Effector memory CD4-positive, alpha-beta T cell (primary cell): ENCODE data around the gene OSBPL3.

Experiments used
- DNase-seq, 3 donors: peaks; one replicate each; pipeline ENCODE4 v3.0.0-alpha.2; 2020
- H3K27ac ChIP-seq: 2 replicates; pipeline ENCODE4 v1.7.0; 2013; ENCODE audit warnings: mild to moderate bottlenecking, low read length, moderate library complexity; ENCODE audit not compliant: insufficient read depth, poor library complexity, severe bottlenecking
- H3K27me3 ChIP-seq: replicated peaks from 2 replicates; pipeline ENCODE4 v1.7.0; 2013; ENCODE audit warnings: mild to moderate bottlenecking, low read length; ENCODE audit not compliant: insufficient read depth, control insufficient read depth, poor library complexity, severe bottlenecking
- H3K36me3 ChIP-seq: 2 replicates; pipeline ENCODE4 v1.7.0; 2013; ENCODE audit warnings: mild to moderate bottlenecking, low read length, moderate library complexity; ENCODE audit not compliant: control insufficient read depth, insufficient read depth
- H3K4me1 ChIP-seq: 2 replicates; pipeline ENCODE4 v1.7.0; 2013; ENCODE audit warnings: low read length, mild to moderate bottlenecking; ENCODE audit not compliant: control insufficient read depth, insufficient read depth, poor library complexity, severe bottlenecking
- H3K4me3 ChIP-seq: 2 replicates; pipeline ENCODE4 v1.7.0; 2013; ENCODE audit warnings: low read length, low read depth, mild to moderate bottlenecking; ENCODE audit not compliant: insufficient read depth, poor library complexity, severe bottlenecking
- H3K9me3 ChIP-seq: 2 replicates; pipeline ENCODE4 v1.7.0; 2013; ENCODE audit warnings: mild to moderate bottlenecking, low read length, moderate library complexity; ENCODE audit not compliant: control insufficient read depth

Gene OSBPL3

GRCh38 chr7:24889611-24890010, 90.4 kb downstream of the OSBPL3 start:
- no peak for DNase-seq
- Histone ChIP-seq H3K9me3 (no peaks in the 10 kb centered on the region), H3K27ac (no peak overlapping the region), H3K36me3 (peaks cover 12% of the 10 kb centered on the region), H3K4me3 (no peak overlapping the region), H3K27me3 (no peaks in the 10 kb centered on the region), H3K4me1 (no peaks in the 10 kb centered on the region)

DNA sequence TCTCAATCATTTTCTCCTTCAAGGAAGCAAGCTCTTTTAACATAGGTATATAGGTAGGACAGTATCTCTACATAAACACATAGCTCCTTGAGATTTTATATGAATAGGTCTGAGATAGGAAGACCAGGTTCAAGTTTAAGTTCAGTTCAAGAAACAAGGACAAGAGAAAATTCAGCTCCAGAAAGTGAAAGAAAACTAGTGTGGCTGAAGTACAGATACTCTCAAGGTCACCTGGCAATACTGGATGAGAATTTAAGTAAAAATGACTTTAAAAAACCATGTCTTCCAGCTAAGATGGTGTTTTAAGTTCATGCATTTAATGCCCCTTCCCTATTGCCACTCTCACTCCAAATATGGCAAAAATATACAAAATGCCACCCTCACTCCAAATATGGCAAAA, 91.3 kb downstream of the OSBPL3 start:
- H3K4me1 ChIP-seq: no peaks in the 10 kb centered on the region
- H3K27me3 ChIP-seq: no peaks in the 10 kb centered on the region
- no peak overlapping the region for H3K4me3 ChIP-seq
- H3K36me3 ChIP-seq: peaks cover 12% of the 10 kb centered on the region
- no peak for DNase-seq
- no peaks in the 10 kb centered on the region for H3K9me3 ChIP-seq
- H3K27ac ChIP-seq: no peak overlapping the region

- no peak overlapping the region for H3K27ac ChIP-seq
- no peaks in the 10 kb centered on the region for H3K4me1 ChIP-seq
- no peaks in the 10 kb centered on the region for H3K27me3 ChIP-seq
- H3K36me3 ChIP-seq: no peaks in the 10 kb centered on the region
- DNase-seq: no peak
- H3K4me3 ChIP-seq: no peak overlapping the region
- no peaks in the 10 kb centered on the region for H3K9me3 ChIP-seq
These were observed 94.3 kb downstream of the OSBPL3 start for GRCh38 chr7:24885716-24886115.

DNA sequence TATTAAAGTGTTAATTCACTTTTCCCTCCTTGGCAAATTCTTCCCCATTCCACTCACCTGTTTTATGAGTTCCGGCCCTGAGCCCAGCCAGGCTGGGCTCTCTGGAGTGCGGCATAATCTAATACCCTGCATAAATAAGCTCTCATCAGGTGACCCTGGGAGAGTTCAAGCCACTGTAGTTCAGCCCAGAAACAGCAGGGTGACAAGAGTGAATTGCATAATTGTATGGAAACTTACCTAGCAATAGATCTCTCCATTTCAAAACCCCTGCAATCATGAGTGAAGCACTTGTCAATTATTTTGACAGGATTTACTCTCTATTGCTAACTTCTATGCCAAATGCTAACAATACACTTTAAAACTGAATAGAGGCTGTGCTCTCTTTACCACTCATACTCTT, 94.7 kb downstream of the OSBPL3 start:
- DNase-seq: no peak
- no peaks in the 10 kb centered on the region for H3K4me1 ChIP-seq
- no peaks in the 10 kb centered on the region for H3K36me3 ChIP-seq
- no peaks in the 10 kb centered on the region for H3K27me3 ChIP-seq
- no peak overlapping the region for H3K4me3 ChIP-seq
- no peak overlapping the region for H3K27ac ChIP-seq
- no peaks in the 10 kb centered on the region for H3K9me3 ChIP-seq

GRCh38 chr7:24884401-24884800, 95.6 kb downstream of the OSBPL3 start:
- DNase-seq: no peak
- no peaks in the 10 kb centered on the region for H3K27me3 ChIP-seq
- H3K36me3 ChIP-seq: no peaks in the 10 kb centered on the region
- H3K4me3 ChIP-seq: no peak overlapping the region
- H3K27ac ChIP-seq: no peak overlapping the region
- no peaks in the 10 kb centered on the region for H3K9me3 ChIP-seq
- H3K4me1 ChIP-seq: no peaks in the 10 kb centered on the region

DNA sequence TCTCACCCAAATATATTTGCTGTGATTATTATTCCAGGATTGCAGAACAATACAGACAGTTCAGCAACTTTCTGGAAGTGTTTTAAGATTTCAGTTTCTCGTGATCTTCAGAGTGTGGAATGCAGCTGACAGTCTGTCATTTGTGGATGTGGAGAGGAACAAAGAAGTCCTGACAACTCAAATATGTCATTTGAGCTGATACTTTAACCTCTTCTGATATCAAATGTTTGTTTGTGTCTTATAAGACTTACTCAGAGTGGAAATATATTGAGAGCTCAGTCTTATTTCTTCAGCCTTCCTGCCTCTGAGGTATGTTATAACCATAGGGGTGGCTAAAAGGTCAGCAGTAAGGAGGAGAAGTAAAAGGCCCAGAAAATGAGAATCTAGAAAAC, 96.4 kb downstream of the OSBPL3 start:
- Histone ChIP-seq H3K4me1 (no peaks in the 10 kb centered on the region), H3K9me3 (no peaks in the 10 kb centered on the region), H3K4me3 (no peak overlapping the region), H3K36me3 (no peaks in the 10 kb centered on the region), H3K27me3 (no peaks in the 10 kb centered on the region), H3K27ac (no peak overlapping the region)
- DNase-seq: no peak

DNA sequence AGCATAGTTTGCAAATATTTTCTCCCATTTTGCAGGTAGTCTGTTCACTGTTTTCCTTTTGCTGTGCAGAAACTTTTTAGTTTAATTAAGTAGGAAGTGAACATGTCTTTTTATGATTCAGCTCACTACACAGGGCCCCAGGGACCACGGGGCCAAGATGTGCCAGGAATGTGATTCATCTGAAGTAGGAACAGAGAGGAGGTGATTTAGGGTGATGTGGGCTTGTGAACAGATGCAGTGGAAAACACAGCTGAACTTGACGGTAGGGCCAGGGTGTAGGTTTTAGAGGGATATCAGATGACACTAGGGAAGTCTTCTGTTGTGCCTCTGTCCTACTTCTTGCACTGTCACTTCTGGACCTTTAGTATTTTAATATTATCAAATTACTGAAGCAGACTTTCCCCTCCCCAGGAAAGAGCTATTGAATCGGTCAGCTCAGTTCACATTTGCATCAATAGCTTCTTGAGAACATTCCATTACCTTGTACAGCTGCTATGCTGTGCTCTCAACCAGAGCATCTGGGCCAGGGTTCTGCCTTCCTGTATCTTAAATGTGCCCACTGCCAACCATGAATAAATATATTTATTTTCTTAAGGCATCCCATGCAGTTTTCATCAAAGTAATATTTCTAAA, 96.9 kb downstream of the OSBPL3 start:
- Histone ChIP-seq H3K27ac (no peak overlapping the region), H3K4me3 (no peak overlapping the region)
- DNase-seq: no peak

GRCh38 chr7:24881623-24882022, 98.4 kb downstream of the OSBPL3 start:
- no peaks in the 10 kb centered on the region for H3K36me3 ChIP-seq
- no peaks in the 10 kb centered on the region for H3K4me1 ChIP-seq
- H3K9me3 ChIP-seq: no peaks in the 10 kb centered on the region
- H3K4me3 ChIP-seq: no peak overlapping the region
- no peak overlapping the region for H3K27ac ChIP-seq
- no peaks in the 10 kb centered on the region for H3K27me3 ChIP-seq
- no peak for DNase-seq

More for the DNA sequence above, 96.9 kb downstream of the OSBPL3 start:
- Histone ChIP-seq H3K4me1 (no peaks in the 10 kb centered on the region), H3K9me3 (no peaks in the 10 kb centered on the region), H3K36me3 (no peaks in the 10 kb centered on the region), H3K27me3 (no peaks in the 10 kb centered on the region)

DNA sequence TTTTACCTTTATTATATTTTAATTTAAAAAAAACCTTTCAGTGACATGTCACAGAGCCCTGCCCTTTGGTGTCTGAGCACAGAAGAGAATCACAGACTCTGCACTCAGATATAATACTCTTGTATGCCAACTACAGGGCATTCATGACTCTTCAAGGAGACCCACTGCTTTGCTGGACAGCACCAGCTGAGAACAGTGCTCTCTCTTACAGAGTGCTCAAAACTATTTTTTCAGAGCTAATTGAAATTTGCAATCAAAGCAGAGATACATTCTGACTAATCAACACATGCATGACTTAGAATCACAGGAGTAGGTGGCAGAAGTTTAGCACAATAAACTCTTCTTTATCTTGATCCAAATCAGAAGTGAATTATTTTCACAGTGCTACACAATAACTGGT, 99.1 kb downstream of the OSBPL3 start:
- Histone ChIP-seq H3K9me3 (no peaks in the 10 kb centered on the region), H3K27me3 (no peaks in the 10 kb centered on the region), H3K4me1 (no peaks in the 10 kb centered on the region), H3K27ac (no peak overlapping the region), H3K4me3 (no peak overlapping the region), H3K36me3 (no peaks in the 10 kb centered on the region)
- DNase-seq: no peak

GRCh38 chr7:24879291-24879690, 100.7 kb downstream of the OSBPL3 start:
- H3K27ac ChIP-seq: no peak overlapping the region
- no peak for DNase-seq
- no peaks in the 10 kb centered on the region for H3K36me3 ChIP-seq
- H3K4me3 ChIP-seq: no peak overlapping the region
- no peaks in the 10 kb centered on the region for H3K9me3 ChIP-seq
- H3K27me3 ChIP-seq: no peaks in the 10 kb centered on the region
- no peaks in the 10 kb centered on the region for H3K4me1 ChIP-seq
